Germinal center (tissue), 1 donor: ENCODE data around the gene UBC.
"Not testable (repeated sequence)": the region's sequence is repeated elsewhere in the genome, so short reads cannot be mapped to it uniquely, and the experiment has no call there.

Experiments
- DNase-seq: peaks from one replicate; pipeline ENCODE4 v3.0.0; 2012; ENCODE audit warnings: mixed read lengths, low spot score

Gene UBC

DNA sequence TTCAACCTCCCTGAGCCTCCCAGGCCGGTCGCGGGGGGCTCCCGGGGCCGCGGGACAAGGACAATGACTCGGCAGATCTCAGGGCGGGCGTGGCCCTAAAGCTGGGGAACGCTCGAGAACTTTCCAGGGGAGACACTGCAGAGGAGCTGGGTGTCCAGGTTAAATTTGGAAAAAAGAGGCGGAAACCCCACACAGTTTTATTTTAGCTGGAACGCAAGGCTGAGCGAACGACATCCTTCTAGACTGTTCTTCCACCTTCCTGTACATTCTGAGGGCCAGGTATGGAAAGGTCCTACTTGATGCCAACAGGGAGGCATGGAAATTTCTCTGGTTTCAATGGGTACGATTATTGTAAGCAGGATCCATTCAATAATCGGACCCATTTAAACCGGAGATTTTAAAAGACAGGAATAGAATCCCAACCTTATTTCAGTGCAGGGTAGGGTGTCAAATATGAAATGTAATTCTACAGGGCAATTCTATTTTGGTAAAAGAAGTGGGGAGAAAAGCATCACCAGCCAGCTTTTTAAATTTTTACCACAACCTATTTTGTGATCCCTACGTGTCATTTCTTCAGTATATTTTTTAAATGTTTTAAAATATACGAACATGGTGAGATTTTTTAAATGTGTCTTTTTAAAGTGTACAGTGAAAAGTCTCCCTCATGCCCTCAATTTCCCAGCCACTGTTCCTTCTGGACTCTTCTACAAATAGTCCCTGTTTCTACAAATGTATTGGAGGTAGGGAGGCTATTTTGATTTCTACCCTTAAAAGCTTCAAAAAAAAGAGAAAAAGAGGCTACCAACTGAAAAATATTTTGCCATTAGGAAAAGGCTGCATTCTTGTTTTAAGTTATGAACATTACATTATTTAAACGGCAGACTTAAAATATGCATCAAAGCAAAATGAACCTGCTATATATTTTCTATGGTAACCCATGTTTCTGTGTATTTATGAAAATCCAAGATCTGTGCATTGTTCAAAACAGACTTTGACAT is 1.1 kb upstream of the UBC start:
- no peak for DNase-seq

- peak; percentile 49 for DNase-seq
These were observed 717 bp downstream of the UBC start for GRCh38 chr12:124913474-124914391.

DNA sequence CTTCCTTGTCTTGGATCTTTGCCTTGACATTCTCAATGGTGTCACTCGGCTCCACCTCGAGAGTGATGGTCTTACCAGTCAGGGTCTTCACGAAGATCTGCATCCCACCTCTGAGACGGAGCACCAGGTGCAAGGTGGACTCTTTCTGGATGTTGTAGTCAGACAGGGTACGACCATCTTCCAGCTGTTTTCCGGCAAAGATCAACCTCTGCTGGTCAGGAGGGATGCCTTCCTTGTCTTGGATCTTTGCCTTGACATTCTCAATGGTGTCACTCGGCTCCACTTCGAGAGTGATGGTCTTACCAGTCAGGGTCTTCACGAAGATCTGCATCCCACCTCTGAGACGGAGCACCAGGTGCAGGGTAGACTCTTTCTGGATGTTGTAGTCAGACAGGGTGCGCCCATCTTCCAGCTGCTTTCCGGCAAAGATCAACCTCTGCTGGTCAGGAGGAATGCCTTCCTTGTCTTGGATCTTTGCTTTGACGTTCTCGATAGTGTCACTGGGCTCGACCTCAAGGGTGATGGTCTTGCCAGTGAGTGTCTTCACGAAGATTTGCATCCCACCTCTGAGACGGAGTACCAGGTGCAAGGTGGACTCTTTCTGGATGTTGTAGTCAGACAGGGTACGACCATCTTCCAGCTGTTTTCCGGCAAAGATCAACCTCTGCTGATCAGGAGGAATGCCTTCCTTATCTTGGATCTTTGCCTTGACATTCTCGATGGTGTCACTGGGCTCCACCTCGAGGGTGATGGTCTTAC is 1.7 kb downstream of the UBC start:
- not testable (repeated sequence) for DNase-seq

DNA sequence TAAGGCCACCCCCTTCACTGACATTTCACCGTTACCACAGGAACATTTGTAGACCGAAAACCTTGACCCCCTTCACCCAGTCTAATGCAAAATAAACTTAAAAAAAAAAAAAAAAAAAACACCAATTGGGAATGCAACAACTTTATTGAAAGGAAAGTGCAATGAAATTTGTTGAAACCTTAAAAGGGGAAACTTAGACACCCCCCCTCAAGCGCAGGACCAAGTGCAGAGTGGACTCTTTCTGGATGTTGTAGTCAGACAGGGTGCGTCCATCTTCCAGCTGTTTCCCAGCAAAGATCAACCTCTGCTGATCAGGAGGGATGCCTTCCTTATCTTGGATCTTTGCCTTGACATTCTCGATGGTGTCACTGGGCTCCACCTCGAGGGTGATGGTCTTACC is 2.9 kb downstream of the UBC start:
- DNase-seq, result not testable (repeated sequence)

DNA sequence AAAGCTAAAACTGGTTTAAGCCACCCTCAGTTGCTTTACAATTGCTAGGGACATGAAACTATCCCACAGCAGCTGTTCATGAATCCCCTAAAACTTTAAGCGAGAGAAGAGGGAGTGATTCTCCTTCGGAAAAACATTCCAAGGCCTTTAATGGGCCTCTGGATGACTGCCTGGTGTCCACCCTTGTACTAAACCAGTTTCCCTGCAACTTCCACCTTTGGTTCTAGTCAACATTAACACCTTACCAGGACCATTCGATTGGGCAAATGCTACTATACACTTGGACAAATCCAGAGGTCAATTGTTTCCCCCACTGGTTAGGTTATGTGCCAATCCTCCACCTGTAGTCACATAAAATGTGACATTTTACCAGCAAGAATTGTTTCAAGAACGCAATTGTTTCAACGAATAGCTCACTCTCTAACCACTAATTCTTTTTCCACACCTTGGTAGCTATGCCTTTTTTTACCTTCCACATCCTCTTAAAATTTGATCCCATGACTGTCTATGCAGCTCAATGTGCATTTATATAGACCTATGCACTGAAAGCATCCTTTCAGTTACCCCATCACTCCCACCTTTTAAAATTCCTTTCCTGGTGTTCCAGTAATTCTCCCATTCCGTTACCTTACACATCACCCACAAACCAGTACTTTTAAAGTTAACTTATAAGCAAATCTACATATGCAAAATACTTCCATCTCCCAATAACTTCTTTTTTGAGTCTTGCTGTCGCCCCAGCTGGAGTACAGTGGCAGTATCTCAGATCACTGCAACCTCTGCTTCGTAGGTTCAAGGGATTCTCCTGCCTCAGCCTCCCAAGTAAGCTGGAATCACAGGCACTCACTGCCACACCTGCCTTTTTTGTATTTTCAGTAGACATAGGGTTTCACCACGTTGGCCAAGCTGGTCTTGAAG is 3.6 kb downstream of the UBC start:
- no peak for DNase-seq

DNA sequence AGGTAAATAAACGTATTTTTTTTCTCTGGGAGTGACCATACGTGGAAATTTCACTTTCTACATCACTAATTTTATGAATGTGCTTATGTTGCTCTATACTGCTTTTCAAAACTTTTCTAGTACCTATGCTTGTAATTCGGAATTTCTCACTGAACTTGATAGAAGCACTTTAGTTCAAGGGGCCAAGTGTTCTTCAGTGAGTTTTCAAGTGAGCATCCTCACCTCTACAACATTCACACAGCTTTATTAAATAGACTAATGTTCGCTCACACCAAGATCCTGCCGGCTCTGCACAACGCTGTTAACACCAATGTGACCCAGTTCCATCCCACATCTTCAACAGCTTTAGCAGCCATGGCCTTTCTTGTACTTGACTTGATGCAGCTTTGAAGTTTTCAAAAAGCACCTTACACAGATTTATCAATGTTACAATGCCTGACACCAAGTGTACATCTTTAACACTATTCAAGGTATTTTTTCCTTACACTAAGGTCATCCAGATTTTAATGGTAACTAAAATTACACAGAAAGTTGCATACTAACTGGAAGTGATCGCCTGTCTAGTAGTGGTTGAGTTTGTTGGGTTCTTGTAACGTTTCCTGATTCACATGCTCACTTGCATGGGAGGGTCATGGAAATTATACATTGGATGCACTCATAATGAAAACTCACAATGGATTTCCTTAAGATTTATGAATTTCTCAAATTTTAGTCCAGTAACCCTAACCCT is 4.5 kb downstream of the UBC start:
- no peak for DNase-seq

DNA sequence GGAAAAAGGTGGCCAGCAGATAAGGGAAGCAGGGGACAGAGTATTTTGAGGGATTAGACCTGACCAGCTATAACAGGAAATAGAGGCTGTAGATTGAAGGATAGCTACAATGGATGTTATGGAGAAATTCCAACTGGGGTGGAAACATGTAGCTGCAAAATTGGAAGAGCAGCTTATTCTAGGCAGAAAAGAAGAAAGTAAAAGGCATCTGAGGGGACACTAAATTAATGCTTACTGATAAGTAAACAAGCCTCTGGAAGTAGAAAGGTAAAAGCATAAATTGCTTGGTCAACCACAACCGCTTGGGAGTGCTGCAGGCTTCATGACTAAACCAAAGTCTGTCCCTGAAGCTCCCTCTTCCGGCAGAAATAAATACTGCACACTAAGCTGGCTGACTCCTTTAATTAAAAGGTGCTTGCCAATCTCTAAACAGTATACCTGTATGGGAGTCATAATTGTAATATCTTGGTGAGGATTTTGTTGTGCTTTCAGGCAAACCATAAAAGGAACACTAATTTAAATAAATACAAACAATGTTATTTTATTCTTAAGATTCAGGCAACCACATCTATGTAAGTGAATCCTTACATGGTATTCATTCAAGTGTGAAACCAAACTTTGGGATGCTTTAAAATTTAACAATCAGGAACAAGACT is 7.7 kb downstream of the UBC start:
- DNase-seq, result peak; percentile 83

- DNase-seq, result no peak
These were observed 9.9 kb downstream of the UBC start for GRCh38 chr12:124904306-124905098.

GRCh38 chr12:124902916-124903315 is 11.5 kb downstream of the UBC start:
- DNase-seq, result no peak

GRCh38 chr12:124901003-124901402 is 13.4 kb downstream of the UBC start:
- DNase-seq, result no peak

DNA sequence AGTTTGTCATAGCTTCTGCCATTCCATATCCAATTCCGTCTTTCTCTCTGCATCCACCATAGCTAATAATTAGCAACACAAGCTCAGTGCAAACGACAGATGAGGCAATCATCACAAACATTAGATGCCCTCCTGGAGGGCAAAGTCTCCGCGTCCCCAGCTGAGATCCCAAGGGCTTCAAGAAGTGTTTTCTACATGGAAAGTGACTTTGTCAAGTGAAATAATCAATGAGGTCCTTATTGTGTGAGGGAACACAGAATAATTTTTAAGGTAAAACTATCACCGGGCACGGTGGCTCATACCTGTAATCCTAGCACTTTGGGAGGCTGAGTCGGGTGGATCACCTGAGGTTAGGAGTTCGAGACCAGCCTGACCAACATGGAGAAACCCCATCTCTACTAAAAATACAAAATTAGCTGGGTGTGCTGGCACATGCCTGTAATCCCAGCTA is 14.1 kb downstream of the UBC start:
- not testable (repeated sequence) for DNase-seq

- DNase-seq, result no peak
These were observed 15.5 kb downstream of the UBC start for GRCh38 chr12:124898923-124899294.

DNA sequence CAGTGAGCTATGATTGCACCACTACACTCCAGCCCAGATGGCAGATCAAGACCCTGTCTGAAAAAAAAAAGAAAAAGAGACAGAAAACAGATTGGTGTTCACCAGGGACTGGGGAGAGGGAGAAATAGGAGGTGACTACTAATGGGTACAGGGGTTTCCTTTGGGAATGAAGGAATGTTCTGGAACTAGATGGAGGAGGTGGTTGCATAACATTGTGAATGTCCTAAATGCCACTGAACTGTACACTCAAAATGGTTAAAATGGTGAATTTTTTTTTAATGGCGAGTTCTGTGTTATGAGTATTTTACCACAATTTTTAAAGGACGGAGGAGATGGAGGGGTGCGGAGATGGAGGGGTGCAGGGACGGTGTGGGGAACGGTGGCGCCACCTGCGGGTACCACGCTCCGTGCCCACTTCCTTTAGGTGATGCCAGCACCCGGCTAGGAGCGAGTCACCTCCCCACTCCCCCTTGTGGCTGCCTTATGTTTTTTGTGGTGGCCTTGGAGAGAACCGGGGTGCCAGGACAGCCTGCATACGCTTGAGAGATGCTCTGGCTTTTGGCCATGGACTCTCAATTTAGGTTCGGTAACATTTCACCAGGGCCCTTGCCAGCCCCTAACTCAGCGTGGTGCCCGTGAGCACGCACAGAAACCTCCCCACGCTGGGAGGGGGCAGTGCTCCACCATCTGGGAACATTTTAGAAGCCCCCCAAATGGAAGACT is 16.1 kb downstream of the UBC start:
- peak; percentile 82 for DNase-seq

- no peak for DNase-seq
These were observed 18.0 kb downstream of the UBC start for GRCh38 chr12:124896461-124896860.

DNA sequence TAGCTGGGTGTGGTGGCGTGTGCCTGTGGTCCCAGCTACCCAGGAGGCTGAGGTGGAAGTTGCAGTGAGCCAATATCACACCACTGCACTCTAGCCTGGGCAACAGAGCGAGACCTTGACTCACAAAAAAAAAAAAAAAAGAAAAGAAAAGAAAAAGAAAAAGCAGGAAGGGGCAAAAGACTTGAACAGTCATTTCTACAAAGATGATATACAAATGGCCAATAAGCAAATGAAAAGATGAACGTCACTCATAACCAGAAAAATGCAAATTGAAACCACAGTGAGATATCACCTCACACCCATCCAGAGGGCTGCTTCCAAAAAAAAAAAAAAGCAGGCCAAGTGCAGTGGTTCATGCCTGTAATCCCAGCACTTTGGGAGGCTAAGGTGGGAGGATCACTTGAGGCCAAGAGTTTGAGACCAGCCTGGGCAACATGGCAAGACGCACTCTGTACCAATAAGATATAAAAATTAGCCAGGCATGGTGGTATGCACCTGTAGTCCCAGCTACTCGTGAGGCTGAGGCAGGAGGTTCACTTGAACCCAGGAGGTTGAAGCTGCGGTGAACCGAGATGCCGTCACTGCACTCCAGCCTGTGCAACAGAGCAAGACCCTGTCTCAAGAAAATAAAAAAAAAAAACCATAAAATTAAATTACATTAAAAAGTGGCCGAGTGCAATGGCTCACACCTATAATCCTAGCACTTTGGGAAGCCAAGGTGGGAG is 20.5 kb downstream of the UBC start:
- DNase-seq, result no peak

GRCh38 chr12:124888260-124888659 is 26.2 kb downstream of the UBC start:
- DNase-seq, result no peak

DNA sequence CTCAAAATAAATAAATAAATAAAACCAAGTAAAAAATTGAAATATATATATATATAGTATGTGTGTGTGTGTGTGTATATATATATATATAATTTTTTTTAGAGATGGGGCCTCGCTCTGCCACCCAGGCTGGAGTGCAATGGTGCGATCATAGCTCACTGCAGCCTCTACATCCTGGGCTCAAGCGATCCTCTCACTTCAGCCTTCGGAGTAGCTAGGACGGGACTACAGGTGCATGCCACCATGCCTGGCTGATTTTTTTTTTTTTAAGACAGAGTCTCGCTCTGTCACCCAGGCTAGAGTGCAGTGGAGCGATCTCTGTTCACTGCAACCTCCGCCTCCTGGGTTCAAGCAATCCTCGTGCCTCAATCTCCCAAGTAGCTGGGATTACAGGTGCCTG is 26.7 kb downstream of the UBC start:
- DNase-seq, result not testable (repeated sequence)
